Measurements from ENCODE around the gene PCF11. TPM values are rescaled to one million over a fixed set of nuclear protein-coding genes. Genes with fewer than 3 reads are reported as not detected.

Gene PCF11
- total and polyA plus RNA-seq, 2 of the 13 experiments (the other 11 are each of a cell fraction or from before 2014, with no cell fraction given), result 40.3 to 47.7 TPM

GRCh38 chr11:83118814-83119213 lies 38.1 kb upstream of the PCF11 start (continued):
- TF ChIP-seq, protein P1, sequence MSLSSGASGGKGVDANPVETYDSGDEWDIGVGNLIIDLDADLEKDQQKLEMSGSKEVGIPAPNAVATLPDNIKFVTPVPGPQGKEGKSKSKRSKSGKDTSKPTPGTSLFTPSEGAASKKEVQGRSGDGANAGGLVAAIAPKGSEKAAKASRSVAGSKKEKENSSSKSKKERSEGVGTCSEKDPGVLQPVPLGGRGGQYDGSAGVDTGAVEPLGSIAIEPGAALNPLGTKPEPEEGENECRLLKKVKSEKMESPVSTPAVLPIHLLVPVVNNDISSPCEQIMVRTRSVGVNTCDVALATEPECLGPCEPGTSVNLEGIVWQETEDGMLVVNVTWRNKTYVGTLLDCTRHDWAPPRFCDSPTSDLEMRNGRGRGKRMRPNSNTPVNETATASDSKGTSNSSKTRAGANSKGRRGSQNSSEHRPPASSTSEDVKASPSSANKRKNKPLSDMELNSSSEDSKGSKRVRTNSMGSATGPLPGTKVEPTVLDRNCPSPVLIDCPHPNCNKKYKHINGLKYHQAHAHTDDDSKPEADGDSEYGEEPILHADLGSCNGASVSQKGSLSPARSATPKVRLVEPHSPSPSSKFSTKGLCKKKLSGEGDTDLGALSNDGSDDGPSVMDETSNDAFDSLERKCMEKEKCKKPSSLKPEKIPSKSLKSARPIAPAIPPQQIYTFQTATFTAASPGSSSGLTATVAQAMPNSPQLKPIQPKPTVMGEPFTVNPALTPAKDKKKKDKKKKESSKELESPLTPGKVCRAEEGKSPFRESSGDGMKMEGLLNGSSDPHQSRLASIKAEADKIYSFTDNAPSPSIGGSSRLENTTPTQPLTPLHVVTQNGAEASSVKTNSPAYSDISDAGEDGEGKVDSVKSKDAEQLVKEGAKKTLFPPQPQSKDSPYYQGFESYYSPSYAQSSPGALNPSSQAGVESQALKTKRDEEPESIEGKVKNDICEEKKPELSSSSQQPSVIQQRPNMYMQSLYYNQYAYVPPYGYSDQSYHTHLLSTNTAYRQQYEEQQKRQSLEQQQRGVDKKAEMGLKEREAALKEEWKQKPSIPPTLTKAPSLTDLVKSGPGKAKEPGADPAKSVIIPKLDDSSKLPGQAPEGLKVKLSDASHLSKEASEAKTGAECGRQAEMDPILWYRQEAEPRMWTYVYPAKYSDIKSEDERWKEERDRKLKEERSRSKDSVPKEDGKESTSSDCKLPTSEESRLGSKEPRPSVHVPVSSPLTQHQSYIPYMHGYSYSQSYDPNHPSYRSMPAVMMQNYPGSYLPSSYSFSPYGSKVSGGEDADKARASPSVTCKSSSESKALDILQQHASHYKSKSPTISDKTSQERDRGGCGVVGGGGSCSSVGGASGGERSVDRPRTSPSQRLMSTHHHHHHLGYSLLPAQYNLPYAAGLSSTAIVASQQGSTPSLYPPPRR (CRISPR knock-in tag; IDR thresholded peaks at IDR 0.05; ENCODE audit: borderline replicate concordance), result 0 out of 2 replicates have a peak, but pooled peaks have one; percentile 18
- no peak for TF ChIP-seq GLI4 (CRISPR knock-in tag; IDR thresholded peaks at IDR 0.05; ENCODE audit: borderline replicate concordance)
- peak; percentile 67 for TF ChIP-seq GATAD2A (CRISPR knock-in tag; IDR thresholded peaks at IDR 0.05)
- peak; percentile 59 for TF ChIP-seq RARA (CRISPR knock-in tag; IDR thresholded peaks at IDR 0.05)
- TF ChIP-seq SAP130 (CRISPR knock-in tag; IDR thresholded peaks at IDR 0.05; ENCODE audit: low read depth), result 0 out of 2 replicates have a peak, but pooled peaks have one; percentile 18
- 0 out of 2 replicates have a peak, but pooled peaks have one; percentile 25 for TF ChIP-seq ZGPAT (CRISPR knock-in tag; IDR thresholded peaks at IDR 0.05)
- no peak for TF ChIP-seq KMT2B (CRISPR knock-in tag; IDR thresholded peaks at IDR 0.05)
- TF ChIP-seq NR2F2 (IDR thresholded peaks at IDR 0.05; ENCODE audit: borderline replicate concordance, low read depth), result peak; percentile 88
- TF ChIP-seq, protein P2, sequence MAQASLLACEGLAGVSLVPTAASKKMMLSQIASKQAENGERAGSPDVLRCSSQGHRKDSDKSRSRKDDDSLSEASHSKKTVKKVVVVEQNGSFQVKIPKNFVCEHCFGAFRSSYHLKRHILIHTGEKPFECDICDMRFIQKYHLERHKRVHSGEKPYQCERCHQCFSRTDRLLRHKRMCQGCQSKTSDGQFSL (CRISPR knock-in tag; IDR thresholded peaks at IDR 0.05), result no peak
- TF ChIP-seq ZNF709 (CRISPR knock-in tag; IDR thresholded peaks at IDR 0.05), result no peak
- no peak for TF ChIP-seq FOXP1 (IDR thresholded peaks at IDR 0.05)
- TF ChIP-seq FOXP1 (CRISPR knock-in tag; IDR thresholded peaks at IDR 0.05), result peak; percentile 48
- TF ChIP-seq, protein P3, sequence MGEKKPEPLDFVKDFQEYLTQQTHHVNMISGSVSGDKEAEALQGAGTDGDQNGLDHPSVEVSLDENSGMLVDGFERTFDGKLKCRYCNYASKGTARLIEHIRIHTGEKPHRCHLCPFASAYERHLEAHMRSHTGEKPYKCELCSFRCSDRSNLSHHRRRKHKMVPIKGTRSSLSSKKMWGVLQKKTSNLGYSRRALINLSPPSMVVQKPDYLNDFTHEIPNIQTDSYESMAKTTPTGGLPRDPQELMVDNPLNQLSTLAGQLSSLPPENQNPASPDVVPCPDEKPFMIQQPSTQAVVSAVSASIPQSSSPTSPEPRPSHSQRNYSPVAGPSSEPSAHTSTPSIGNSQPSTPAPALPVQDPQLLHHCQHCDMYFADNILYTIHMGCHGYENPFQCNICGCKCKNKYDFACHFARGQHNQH (CRISPR knock-in tag; IDR thresholded peaks at IDR 0.05), result no peak
- peak; percentile 43 to 67; a peak in 2 of 4 replicates for TF ChIP-seq NR2F1 (CRISPR knock-in tag; IDR thresholded peaks at IDR 0.05)
- TF ChIP-seq GTF2F1 (IDR thresholded peaks at IDR 0.05; ENCODE audit: low read length), result no peak
- TF ChIP-seq HMG20A (CRISPR knock-in tag; IDR thresholded peaks at IDR 0.05; ENCODE audit: borderline replicate concordance), result peak; percentile 66; the same call in 1 of the 2 replicates
- TF ChIP-seq FOXA3 (CRISPR knock-in tag; IDR thresholded peaks at IDR 0.05), result peak; percentile 47; the same call in 1 of the 2 replicates
- no peak for TF ChIP-seq TFAP4 (IDR thresholded peaks at IDR 0.05; ENCODE audit: borderline replicate concordance, low read depth)
- TF ChIP-seq, protein P4, sequence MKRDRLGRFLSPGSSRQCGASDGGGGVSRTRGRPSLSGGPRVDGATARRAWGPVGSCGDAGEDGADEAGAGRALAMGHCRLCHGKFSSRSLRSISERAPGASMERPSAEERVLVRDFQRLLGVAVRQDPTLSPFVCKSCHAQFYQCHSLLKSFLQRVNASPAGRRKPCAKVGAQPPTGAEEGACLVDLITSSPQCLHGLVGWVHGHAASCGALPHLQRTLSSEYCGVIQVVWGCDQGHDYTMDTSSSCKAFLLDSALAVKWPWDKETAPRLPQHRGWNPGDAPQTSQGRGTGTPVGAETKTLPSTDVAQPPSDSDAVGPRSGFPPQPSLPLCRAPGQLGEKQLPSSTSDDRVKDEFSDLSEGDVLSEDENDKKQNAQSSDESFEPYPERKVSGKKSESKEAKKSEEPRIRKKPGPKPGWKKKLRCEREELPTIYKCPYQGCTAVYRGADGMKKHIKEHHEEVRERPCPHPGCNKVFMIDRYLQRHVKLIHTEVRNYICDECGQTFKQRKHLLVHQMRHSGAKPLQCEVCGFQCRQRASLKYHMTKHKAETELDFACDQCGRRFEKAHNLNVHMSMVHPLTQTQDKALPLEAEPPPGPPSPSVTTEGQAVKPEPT (CRISPR knock-in tag; IDR thresholded peaks at IDR 0.05; ENCODE audit: low read depth), result no peak
- peak; percentile 4; the same call in 1 of the 2 replicates for TF ChIP-seq TCF7 (IDR thresholded peaks at IDR 0.05; ENCODE audit: low read depth)
- peak; percentile 82; the same call in 1 of the 2 replicates for TF ChIP-seq NR2F6 (IDR thresholded peaks at IDR 0.05)
- peak; percentile 49; the same call in 1 of the 2 replicates for TF ChIP-seq NR2F6 (CRISPR knock-in tag; IDR thresholded peaks at IDR 0.05)
